T-helper 1 cell treated with Interleukin-12 subunit alpha and Interleukin-12 subunit beta and Interleukin-4 antibody, amounts not matched to agents 30 μg/mL and 1 μg/mL, for 36 hours (primary cell): ENCODE results near the gene GPR153.

Experiments
- H3K27ac Mint-ChIP-seq: one replicate; pipeline ENCODE4 v1.8.0; 2021; ENCODE audit warnings: mild to moderate bottlenecking, mixed read lengths
- H3K27me3 Mint-ChIP-seq: one replicate; pipeline ENCODE4 v1.8.0; 2021; ENCODE audit warnings: low read depth, mixed read lengths
- H3K36me3 Mint-ChIP-seq: one replicate; pipeline ENCODE4 v1.8.0; 2021; ENCODE audit warnings: low read depth, mixed read lengths
- H3K4me1 Mint-ChIP-seq: one replicate; pipeline ENCODE4 v1.8.0; 2021; ENCODE audit warnings: low read depth, mixed read lengths
- H3K4me3 Mint-ChIP-seq: one replicate; pipeline ENCODE4 v1.8.0; 2021; ENCODE audit warnings: mild to moderate bottlenecking, moderate library complexity, mixed read lengths
- H3K9me3 Mint-ChIP-seq: one replicate; pipeline ENCODE4 v1.8.0; 2021; ENCODE audit warnings: mixed read lengths

GPR153 gene

GRCh38 chr1:6252374-6252710, 8.6 kb downstream of the GPR153 start:
- H3K4me3 Mint-ChIP-seq: no peak overlapping the region
- no peaks in the 10 kb centered on the region for H3K36me3 Mint-ChIP-seq
- H3K27me3 Mint-ChIP-seq: peaks cover 36% of the 10 kb centered on the region
- H3K4me1 Mint-ChIP-seq: no peaks in the 10 kb centered on the region
- H3K27ac Mint-ChIP-seq: no peak overlapping the region
- no peaks in the 10 kb centered on the region for H3K9me3 Mint-ChIP-seq

- no peak overlapping the region for H3K4me3 Mint-ChIP-seq
- no peaks in the 10 kb centered on the region for H3K4me1 Mint-ChIP-seq
- H3K27ac Mint-ChIP-seq: no peak overlapping the region
- no peaks in the 10 kb centered on the region for H3K36me3 Mint-ChIP-seq
- no peaks in the 10 kb centered on the region for H3K9me3 Mint-ChIP-seq
- peaks cover 41% of the 10 kb centered on the region for H3K27me3 Mint-ChIP-seq
These were observed 9.1 kb downstream of the GPR153 start for GRCh38 chr1:6251681-6252373.

GRCh38 chr1:6251233-6251632, 9.7 kb downstream of the GPR153 start:
- no peak overlapping the region for H3K4me3 Mint-ChIP-seq
- peaks cover 3% of the 10 kb centered on the region for H3K4me1 Mint-ChIP-seq
- no peaks in the 10 kb centered on the region for H3K9me3 Mint-ChIP-seq
- H3K27ac Mint-ChIP-seq: no peak overlapping the region
- H3K27me3 Mint-ChIP-seq: peaks cover 47% of the 10 kb centered on the region
- no peaks in the 10 kb centered on the region for H3K36me3 Mint-ChIP-seq

GRCh38 chr1:6249739-6250689, 10.9 kb downstream of the GPR153 start:
- H3K9me3 Mint-ChIP-seq: no peaks in the 10 kb centered on the region
- no peak overlapping the region for H3K27ac Mint-ChIP-seq
- H3K4me1 Mint-ChIP-seq: peaks cover 3% of the 10 kb centered on the region
- H3K4me3 Mint-ChIP-seq: no peak overlapping the region
- peaks cover 48% of the 10 kb centered on the region for H3K27me3 Mint-ChIP-seq
- no peaks in the 10 kb centered on the region for H3K36me3 Mint-ChIP-seq

- no peaks in the 10 kb centered on the region for H3K36me3 Mint-ChIP-seq
- no peaks in the 10 kb centered on the region for H3K9me3 Mint-ChIP-seq
- H3K4me1 Mint-ChIP-seq: peaks cover 3% of the 10 kb centered on the region
- H3K27me3 Mint-ChIP-seq: peaks cover 54% of the 10 kb centered on the region
- H3K4me3 Mint-ChIP-seq: no peak overlapping the region
- H3K27ac Mint-ChIP-seq: no peak overlapping the region
These were observed 11.8 kb downstream of the GPR153 start for GRCh38 chr1:6248932-6249738.

GRCh38 chr1:6248161-6248776, 12.6 kb downstream of the GPR153 start:
- Mint-ChIP-seq H3K4me3 (no peak overlapping the region), H3K27me3 (peaks cover 62% of the 10 kb centered on the region), H3K27ac (no peak overlapping the region)

GRCh38 chr1:6247651-6248050, 13.2 kb downstream of the GPR153 start:
- Mint-ChIP-seq H3K27ac (no peak overlapping the region), H3K4me1 (peaks cover 3% of the 10 kb centered on the region), H3K4me3 (no peak overlapping the region), H3K9me3 (no peaks in the 10 kb centered on the region), H3K36me3 (no peaks in the 10 kb centered on the region), H3K27me3 (peaks cover 63% of the 10 kb centered on the region)

More at GRCh38 chr1:6248161-6248776, 12.6 kb downstream of the GPR153 start:
- no peaks in the 10 kb centered on the region for H3K36me3 Mint-ChIP-seq
- H3K4me1 Mint-ChIP-seq: peaks cover 3% of the 10 kb centered on the region
- H3K9me3 Mint-ChIP-seq: no peaks in the 10 kb centered on the region

GRCh38 chr1:6246497-6247467, 14.1 kb downstream of the GPR153 start:
- no peaks in the 10 kb centered on the region for H3K9me3 Mint-ChIP-seq
- H3K27me3 Mint-ChIP-seq: peaks cover 60% of the 10 kb centered on the region
- peaks cover 3% of the 10 kb centered on the region for H3K4me1 Mint-ChIP-seq
- no peaks in the 10 kb centered on the region for H3K36me3 Mint-ChIP-seq
- H3K4me3 Mint-ChIP-seq: peak overlapping the region; percentile 67
- H3K27ac Mint-ChIP-seq: peak overlapping the region; percentile 61

- Mint-ChIP-seq H3K36me3 (no peaks in the 10 kb centered on the region), H3K9me3 (no peaks in the 10 kb centered on the region), H3K4me3 (peak overlapping the region; percentile 67)
These were observed 14.9 kb downstream of the GPR153 start for GRCh38 chr1:6245869-6246496.

GRCh38 chr1:6245086-6245868, 15.6 kb downstream of the GPR153 start:
- no peaks in the 10 kb centered on the region for H3K36me3 Mint-ChIP-seq
- H3K27ac Mint-ChIP-seq: no peak overlapping the region

More at GRCh38 chr1:6245869-6246496, 14.9 kb downstream of the GPR153 start:
- Mint-ChIP-seq H3K4me1 (peaks cover 7% of the 10 kb centered on the region), H3K27ac (no peak overlapping the region), H3K27me3 (peaks cover 65% of the 10 kb centered on the region)

GRCh38 chr1:6244401-6245049, 16.4 kb downstream of the GPR153 start:
- H3K36me3 Mint-ChIP-seq: no peaks in the 10 kb centered on the region
- H3K4me1 Mint-ChIP-seq: peaks cover 7% of the 10 kb centered on the region
- H3K27me3 Mint-ChIP-seq: peaks cover 65% of the 10 kb centered on the region
- H3K27ac Mint-ChIP-seq: no peak overlapping the region
- H3K4me3 Mint-ChIP-seq: peak overlapping the region; percentile 26
- H3K9me3 Mint-ChIP-seq: no peaks in the 10 kb centered on the region

More at GRCh38 chr1:6245086-6245868, 15.6 kb downstream of the GPR153 start:
- no peaks in the 10 kb centered on the region for H3K9me3 Mint-ChIP-seq
- peaks cover 7% of the 10 kb centered on the region for H3K4me1 Mint-ChIP-seq
- no peak overlapping the region for H3K4me3 Mint-ChIP-seq
- H3K27me3 Mint-ChIP-seq: peaks cover 63% of the 10 kb centered on the region

GRCh38 chr1:6243993-6244392, 16.9 kb downstream of the GPR153 start, which contains the start of gene HES3:
HES3 (plus strand) TSS chr1:6244179; CDS start chr1:6244366, 187 bp downstream.
- H3K9me3 Mint-ChIP-seq: no peaks in the 10 kb centered on the region
- H3K36me3 Mint-ChIP-seq: no peaks in the 10 kb centered on the region
- no peak within 1 kb of the TSS for H3K27ac Mint-ChIP-seq
- H3K4me1 Mint-ChIP-seq: peaks cover 10% of the 10 kb centered on the region
- H3K27me3 Mint-ChIP-seq: peaks cover 70% of the 10 kb centered on the region
- peak within 1 kb of the TSS; percentile 26 for H3K4me3 Mint-ChIP-seq
